ELF-1 (cell line): ENCODE data around the gene TOPORS.
"Not testable (repeated sequence)": the region's sequence is repeated elsewhere in the genome, so short reads cannot be mapped to it uniquely, and the experiment has no call there.

Experiments
- DNase-seq: peaks from one replicate; pipeline ENCODE4 v3.0.0-alpha.2; 2016; ENCODE audit warnings: low read depth, low spot score

TOPORS gene

GRCh38 chr9:32552172-32552872 lies at the start of gene TOPORS, which contains the start of gene SMIM27:
TSS of gene TOPORS (minus strand) at chr9:32552586. CDS start at chr9:32552436, 150 bp downstream.
TSS of gene SMIM27 (plus strand) at chr9:32552327. CDS start at chr9:32552435, 108 bp downstream.
- DNase-seq, result peak; percentile 96

DNA sequence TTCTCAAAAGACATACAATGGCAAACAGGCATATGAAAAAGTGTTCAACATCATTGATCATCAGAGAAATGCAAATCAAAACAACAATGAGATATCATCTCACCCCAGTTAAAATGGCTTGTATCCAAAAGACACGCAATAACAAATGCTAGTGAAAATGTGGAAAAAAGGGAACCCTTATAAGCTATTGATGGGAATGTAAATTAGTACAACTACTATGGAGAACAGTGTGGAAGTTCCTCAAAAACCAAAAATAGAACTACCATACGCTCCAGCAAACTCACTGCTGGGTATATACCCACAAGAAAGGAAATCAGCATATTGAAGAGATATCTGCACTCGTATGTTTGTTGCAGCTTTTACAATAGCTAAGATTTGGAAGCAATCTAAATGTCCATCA lies 46.6 kb upstream of the TOPORS start:
- DNase-seq, result not testable (repeated sequence)

DNA sequence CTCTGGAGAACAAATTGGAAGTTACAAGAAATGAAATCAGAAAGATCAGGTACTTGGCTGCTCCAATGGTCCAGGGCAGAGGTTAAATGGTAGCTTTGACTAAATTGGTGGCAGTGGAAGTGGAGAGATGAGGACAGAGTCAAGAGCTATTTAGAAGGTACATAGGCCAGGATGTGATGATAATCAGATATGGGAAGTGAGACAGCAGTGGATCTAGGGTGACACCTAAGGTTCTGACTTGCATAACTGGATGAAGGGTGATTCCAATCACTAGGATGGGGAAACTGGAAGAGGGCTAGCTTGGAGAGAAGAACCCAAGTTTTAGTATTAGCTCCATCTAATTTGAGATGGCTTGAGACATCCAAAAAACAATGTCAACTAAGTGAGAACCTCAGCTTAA lies 44.5 kb upstream of the TOPORS start:
- no peak for DNase-seq

GRCh38 chr9:32596096-32596865 lies 43.9 kb upstream of the TOPORS start:
- no peak for DNase-seq

- DNase-seq, result no peak
These were observed 38.5 kb upstream of the TOPORS start for GRCh38 chr9:32590898-32591297.

DNA sequence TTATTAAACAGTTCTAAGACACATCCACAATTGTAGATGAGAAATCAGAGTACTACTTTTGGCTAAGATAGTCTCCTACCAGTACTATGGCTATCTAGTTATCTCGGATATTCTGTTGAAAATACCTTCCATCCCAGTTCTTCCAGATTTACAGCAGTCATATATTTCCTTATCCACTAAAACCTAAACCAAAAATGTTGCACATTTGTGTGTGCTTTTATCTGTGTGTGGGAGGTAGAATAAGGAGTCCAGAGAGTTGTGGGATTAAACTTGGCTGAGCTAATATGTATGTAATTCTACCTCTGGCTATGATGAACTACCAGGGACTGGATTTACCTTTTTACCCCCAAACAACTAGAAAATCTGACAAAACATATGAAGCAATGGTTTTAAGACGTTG lies 38.1 kb upstream of the TOPORS start:
- no peak for DNase-seq

DNA sequence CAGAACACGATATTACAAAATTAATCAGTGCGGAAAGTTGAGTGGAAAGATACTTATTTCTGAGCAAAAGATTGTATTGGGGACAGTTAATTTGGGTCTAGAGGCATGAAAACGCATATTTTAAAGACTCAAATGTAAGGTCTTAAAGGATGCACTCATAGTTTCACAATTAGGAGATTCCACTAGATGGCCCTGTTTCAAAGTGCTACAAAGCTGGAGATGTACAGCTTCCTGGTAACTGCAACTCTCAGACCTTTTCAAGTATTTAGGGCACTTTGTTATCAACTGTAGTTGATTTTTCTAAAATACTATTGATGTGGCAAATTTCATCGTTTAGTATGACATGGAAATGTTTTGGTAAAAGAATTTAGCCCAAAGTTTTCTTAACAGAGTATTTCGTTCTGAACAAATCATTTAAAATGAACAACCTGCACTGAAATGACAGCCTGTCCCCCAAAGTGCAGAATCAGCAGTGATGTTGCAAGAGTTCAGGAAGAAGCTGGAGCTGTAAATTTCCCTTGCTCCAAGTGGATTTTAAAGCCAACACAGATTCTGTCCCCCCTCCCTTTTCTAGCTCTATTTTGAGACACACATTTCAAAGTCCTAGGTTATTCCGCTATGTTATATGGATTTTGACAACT lies 36.8 kb upstream of the TOPORS start:
- DNase-seq, result no peak

- DNase-seq, result no peak
These were observed 35.5 kb upstream of the TOPORS start for GRCh38 chr9:32587901-32588300.

DNA sequence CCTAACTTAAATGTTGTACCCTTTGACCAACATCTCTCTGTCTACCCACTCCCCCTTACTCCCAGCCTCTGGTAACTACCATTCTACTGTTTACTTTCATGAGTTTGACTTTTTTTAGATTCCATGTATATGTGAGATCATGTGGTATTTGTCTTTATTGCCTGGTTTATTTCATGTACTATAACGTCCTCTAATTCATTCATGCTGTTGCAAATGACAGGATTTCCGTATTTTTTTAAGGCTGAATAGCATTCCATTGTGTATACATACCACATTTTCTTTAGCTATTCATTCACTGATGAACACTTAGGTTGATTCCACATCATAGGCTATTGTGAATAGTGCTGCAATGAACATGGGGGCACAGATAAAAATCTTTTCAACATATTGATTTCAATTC lies 32.4 kb upstream of the TOPORS start:
- no peak for DNase-seq

- peak; percentile 30 for DNase-seq
These were observed 29.2 kb upstream of the TOPORS start for GRCh38 chr9:32581512-32582143.

DNA sequence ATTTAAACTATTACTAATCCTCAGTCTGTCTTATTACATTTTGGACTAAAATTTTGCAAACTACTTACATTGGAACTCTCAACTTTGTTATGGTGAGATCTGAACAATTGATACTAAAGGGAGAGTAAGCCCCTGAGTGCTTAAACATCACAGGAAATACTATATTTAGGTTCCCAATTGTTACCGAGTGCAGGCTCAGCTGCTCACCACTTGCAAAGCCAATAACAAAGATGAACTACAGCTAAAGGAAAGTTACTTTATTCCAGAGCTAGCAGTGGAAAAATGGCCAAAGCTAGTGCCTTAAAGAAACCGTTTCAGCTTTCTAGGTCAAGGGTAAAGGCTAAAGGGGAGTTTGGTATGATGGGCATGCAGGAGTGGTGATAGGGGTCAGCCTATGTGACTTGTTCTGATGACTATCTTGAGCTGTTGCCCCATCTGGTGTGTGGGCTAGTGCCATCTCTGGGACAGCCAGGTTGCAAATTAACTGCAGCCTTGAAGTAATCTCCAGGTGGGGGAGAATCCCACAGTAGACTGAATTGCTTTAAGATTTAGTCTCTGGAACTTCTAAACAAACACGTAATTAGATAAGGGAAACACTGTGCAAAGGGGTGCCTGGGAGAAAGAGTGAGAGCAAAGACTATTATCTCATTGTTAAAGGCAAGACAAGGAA lies 28.4 kb upstream of the TOPORS start:
- DNase-seq, result no peak

DNA sequence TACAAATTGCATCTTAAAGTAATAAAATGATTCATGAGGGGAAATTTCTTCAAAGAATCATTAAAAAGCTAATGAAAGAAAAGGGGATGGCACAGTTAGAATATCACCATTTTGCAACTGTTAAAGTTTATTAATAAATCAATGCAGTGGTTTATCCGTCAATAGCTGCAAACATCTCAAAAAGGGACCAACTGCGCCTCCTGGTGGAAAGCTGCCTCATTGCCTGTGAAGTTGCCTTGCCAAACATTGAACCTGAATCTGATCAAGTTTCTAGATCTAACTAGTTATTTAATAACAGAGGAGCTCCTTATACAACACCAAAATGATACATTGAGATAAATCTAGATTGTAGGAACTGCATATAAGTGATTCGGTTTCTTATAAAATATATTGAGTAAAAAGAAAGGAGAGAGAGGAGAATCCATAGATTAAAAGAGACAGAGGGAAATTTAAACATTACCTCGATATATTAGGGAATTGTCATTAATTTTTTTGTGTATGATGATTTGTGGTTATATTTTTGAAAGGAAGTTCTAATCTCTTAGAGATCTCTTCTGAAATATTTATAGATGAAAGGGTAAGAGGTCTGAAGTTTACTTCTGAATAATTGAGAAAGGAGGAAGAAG lies 27.4 kb upstream of the TOPORS start:
- peak; percentile 34 for DNase-seq

- DNase-seq, result no peak
These were observed 26.6 kb upstream of the TOPORS start for GRCh38 chr9:32578976-32579375.

GRCh38 chr9:32577316-32577715 lies 24.9 kb upstream of the TOPORS start:
- DNase-seq, result no peak

GRCh38 chr9:32574858-32575257 lies 22.5 kb upstream of the TOPORS start:
- DNase-seq, result no peak

- DNase-seq, result no peak
These were observed 21.4 kb upstream of the TOPORS start for GRCh38 chr9:32573821-32574220.

- DNase-seq, result peak; percentile 93
These were observed 20.6 kb upstream of the TOPORS start, which contains the start of gene NDUFB6 for GRCh38 chr9:32572900-32573523. TSS of gene NDUFB6 (minus strand) at chr9:32573159. CDS start at chr9:32573060, 99 bp downstream.

- DNase-seq, result peak; percentile 79
These were observed 19.8 kb upstream of the TOPORS start for GRCh38 chr9:32571969-32572899.

DNA sequence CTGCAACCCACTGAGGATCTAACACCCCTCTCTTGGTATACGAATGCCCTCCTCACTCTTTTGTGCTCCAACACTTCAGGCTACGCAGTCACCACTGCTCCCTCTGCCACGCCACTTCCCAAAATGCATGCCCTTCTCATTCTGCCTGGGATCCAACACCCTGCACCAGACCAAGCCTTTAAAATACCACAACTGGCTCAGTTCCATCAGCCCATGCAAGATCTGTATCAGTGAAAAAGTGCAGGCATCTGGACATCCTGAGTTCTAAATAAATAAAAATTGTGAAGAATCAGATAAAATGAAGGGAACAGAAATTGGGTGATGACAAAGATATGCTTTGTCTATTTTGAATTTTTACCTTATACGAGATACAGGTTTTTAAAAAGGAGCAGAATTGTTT lies 17.9 kb upstream of the TOPORS start:
- DNase-seq, result no peak
